KOPT-K1 (cell line): ENCODE data around the gene CCDC102A.
A peak's percentile ranks its signal among the peaks of the same experiment; 100 is the strongest.

ENCODE experiments used
- H3K27ac ChIP-seq: fragments of 200-600 bp; sonication (generic); 2 replicates; pipeline ENCODE4 v1.5.1; 2016; ENCODE audit warnings: antibody characterized with exemption, mild to moderate bottlenecking, low read depth, low read length; ENCODE audit not compliant: poor library complexity, severe bottlenecking
- H3K36me3 ChIP-seq: fragments of 200-600 bp; sonication (generic); 2 replicates; pipeline ENCODE4 v1.5.1; 2017; ENCODE audit warnings: antibody characterized with exemption, mild to moderate bottlenecking, low read length, moderate library complexity; ENCODE audit not compliant: insufficient read depth
- H3K9me3 ChIP-seq: fragments of 200-600 bp; sonication (generic); 2 replicates; pipeline ENCODE4 v1.5.1; 2017; ENCODE audit warnings: antibody characterized with exemption, low read length, mild to moderate bottlenecking; ENCODE audit not compliant: insufficient read depth, poor library complexity, severe bottlenecking

Gene CCDC102A

DNA sequence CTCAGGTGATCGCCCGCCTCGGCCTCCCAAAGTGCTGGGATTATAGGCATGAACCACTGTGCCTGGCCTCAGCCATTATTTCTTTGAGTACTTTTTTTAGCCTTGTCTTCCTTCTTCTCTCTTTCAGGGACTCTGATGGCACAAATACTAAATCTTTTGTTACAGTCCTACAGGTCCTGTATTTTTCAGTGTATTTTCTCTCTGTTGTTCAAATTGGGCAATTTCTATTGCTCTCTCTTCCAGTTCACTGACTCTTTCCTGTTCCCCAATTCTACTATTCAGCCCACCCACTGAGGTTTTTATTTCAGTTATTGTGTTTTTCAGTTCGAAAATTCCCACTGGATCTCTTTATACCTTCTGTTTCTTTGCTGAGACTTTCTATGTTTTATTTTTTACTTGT lies 42.6 kb downstream of the CCDC102A start:
- Histone ChIP-seq H3K36me3 (no peaks in the 10 kb centered on the region), H3K9me3 (no peaks in the 10 kb centered on the region), H3K27ac (no peak overlapping the region)

DNA sequence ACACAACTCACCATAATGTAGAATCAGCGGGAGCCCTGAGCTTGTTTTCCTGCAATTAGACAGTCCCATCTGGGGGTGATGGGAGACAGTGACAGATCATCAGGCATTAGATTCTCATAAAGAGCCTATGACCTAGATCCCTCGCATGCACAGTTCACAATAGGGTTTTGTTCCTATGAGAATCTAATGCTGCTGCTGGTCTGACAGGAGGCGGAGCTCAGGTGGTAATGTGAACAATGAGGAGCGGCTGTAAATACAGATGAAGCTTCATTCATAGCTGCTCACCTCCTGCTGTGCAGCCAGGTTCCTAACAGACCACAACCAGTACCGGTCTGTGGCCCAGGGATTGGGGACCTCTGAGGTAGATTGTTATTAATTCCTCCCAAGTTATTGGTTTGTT lies 47.1 kb downstream of the CCDC102A start:
- H3K27ac ChIP-seq = no peak overlapping the region

DNA sequence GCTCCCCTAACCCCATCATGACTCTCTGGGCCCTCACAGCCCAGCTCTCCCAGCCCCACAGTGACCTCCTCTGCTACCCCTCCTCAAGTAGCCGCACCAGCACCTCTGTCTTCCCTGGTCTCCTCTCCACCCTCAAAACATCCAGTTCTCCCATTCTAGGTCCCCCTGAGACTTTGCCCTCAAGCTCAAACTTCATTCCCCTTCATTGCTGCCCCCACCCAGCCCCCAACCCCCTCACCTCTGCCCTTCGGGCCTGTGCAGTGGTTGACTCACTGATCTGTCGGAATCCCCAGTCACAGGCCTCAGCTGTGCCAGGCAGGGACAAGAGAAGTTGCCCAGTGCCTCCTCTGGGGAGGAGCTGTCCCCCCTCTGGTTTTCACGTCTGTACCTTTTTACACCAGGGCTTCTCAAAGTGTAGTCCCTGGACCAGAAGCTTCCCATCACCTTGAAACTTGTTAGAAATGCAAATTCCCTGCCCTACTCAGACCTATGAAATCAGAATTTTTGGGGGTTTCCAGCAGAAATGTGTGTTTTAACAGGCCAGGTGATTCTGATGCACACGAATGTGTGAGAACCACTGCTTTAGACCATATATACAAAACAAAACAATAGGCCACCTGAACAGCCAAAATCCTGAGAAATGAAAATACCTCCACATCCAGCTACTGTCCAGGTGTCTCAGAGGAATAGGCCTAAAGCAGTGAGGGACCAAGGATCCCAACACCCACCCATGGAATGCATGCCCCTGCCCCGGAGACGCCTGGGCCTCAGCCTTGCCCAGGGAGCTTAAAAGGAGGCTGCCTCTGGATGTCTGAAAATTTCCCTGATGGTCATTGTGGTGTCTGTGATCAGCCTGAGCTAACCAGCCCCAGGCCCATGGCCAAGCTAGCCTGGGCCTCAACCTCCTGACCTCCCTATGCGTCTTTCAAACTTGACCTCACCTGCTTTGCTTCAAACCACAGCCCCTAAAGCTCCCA lies 49.2 kb downstream of the CCDC102A start:
- Histone ChIP-seq H3K9me3 (no peaks in the 10 kb centered on the region), H3K36me3 (no peaks in the 10 kb centered on the region), H3K27ac (no peak overlapping the region)

More for the DNA sequence above, 47.1 kb downstream of the CCDC102A start:
- Histone ChIP-seq H3K36me3 (no peaks in the 10 kb centered on the region), H3K9me3 (no peaks in the 10 kb centered on the region)

DNA sequence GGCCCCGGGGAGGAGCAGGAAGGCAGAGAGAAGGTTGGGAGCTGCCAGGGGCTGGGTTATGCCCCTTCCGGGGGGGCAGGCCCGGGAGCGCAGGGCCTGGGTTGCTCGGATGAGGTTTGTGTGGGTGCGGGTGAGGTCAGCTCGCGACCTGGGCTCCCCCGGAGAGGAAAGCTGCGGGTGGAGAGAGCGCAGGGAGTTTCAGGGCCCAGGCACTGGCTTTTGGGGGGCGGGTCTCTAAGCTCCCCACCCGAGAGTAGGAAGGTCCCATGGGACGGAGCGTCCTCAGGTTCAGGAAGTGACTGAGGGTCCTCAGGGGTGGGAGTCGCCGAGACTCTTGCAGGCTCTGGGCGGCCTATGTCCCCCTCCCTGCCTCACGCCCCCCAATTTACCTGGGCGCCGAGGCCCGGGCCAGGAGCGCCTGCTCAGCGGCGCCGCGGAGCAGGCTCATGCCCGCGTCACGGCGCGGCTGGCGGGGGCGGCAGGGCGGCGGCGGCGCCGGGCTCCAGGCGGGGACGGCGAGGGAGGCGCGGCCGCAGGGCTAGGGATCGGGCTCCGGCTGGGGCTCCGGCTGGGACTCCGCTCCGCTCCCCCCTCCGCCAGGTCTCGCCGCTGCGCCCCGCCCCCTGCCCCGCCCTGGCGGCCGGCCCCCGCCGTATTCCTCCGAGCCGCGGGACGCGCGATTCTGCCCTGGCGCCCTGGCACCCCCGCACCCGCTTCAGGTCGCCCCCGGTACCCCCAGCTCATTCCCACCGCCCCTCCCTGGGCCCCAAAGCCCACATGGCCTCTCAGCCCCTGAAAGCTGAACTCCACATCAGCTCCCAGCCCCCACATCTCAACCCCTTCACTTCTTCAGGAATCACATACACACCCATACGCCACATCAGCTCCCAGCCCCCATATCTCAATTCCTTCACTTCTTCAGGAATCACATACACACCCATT lies 50.2 kb downstream of the CCDC102A start, which contains the start of gene DOK4:
DOK4 (minus strand) TSS at position 578 of the 942 bp plus-strand sequence. CDS start 6,986 bp downstream, outside the sequence.
- Histone ChIP-seq H3K27ac (peak within 1 kb of the TSS; percentile 15), H3K9me3 (no peaks in the 10 kb centered on the region), H3K36me3 (no peaks in the 10 kb centered on the region)

DNA sequence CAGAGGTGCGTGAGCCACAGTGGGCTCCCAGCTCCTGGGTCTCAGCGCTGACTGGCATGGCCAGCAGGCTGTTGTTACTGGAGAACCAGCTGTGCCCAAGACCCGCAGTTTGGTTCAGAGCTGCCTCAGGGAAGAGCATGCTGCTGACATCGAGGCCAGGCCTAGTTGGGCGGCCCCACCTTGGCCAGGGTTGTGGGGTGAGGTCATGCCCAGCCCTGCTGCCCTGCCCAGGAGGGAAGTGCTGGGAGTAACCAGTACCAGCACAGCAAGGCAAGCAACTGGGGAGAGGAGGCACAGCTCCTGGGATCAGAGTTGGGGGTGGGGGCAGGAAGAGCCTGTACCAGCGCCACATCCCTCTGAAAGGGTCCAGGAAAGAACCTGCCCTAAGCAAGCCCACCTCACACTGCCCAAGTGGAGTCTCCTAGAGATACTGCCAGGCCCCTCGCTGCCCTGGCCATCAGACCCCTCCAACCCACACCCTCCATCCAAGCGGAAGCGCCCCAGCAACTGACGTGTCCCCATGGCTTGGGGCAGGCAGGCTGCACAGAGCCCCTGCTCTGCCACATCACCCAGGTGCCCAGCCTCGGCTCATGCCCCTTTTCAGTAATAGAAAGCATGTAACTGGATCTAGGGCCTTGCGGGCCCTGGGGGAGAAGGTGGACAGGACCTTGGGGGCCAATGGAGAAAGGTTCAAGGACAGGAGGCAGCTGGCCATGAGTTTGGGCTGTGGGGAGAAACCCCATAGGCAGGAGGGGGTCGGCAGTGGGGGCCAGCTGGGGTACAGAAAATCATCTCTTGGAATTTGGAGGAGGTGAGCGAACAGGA lies 51.1 kb downstream of the CCDC102A start:
- H3K36me3 ChIP-seq = no peaks in the 10 kb centered on the region
- H3K27ac ChIP-seq = no peak overlapping the region

DNA sequence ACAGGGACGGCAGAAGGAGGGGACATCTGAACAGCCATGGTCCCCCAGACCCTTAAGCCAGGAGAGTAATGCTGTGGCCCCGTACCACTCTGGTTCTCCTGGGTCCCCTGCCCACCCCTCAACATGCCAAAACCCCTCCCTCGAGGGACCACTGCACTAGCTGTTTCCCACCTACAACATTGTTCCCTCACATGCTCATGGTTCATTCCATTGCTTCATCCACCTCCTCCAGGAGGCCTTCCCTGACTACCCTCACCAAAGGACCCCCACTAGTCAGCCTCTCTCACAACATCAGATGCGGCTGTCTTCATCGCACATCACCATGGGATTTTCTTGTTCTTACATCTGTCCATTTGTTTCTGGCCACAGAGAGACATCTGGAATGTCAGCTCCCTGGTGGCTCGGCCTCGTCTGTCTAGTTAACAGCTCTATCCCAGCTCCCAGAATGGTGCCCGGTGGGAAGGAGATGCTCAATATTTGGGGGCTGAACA lies 51.8 kb downstream of the CCDC102A start:
- no peak overlapping the region for H3K27ac ChIP-seq
- no peaks in the 10 kb centered on the region for H3K36me3 ChIP-seq

More for the DNA sequence above, 51.1 kb downstream of the CCDC102A start:
- H3K9me3 ChIP-seq = no peaks in the 10 kb centered on the region

DNA sequence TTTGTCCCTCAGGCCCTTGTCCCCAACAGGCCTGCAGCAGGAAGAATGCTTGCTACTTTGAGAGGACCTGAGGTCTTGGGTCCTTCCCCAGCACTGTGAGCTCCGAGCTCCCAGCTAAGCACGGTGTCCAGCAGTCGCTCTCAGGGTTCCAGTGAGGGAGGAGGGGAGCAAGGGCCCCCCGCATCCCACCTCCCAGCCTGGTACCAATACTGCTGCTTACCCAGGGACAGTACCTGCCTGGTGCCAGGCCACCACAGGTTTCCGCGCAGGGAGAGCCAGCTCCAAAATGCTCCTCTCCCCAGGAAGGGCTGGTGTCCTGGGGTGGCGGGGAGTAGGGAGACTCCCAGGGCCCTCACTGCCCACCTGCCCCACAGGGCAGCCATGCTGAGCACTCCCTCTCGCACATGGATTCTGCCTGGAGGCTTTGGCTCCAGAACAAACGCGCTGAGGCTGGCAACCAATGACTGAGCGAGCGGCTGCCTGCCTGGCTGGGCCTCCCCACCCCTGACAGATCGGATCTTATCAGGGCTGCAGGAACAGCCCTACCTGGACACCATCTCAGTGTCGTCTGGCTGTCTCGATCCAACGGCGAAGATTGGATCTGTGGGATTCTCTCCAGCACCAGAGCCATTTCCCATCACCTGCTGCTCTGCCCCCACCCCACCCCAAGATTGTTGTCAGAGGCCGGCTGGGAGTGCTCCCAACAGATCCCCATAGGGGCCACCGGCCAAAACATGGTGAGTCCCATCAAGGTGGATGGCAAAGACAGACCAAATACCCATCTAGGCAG lies 52.5 kb downstream of the CCDC102A start:
- H3K9me3 ChIP-seq = no peaks in the 10 kb centered on the region
- H3K36me3 ChIP-seq = no peaks in the 10 kb centered on the region
- H3K27ac ChIP-seq = no peak overlapping the region

More for the DNA sequence above, 51.8 kb downstream of the CCDC102A start:
- H3K9me3 ChIP-seq = no peaks in the 10 kb centered on the region

DNA sequence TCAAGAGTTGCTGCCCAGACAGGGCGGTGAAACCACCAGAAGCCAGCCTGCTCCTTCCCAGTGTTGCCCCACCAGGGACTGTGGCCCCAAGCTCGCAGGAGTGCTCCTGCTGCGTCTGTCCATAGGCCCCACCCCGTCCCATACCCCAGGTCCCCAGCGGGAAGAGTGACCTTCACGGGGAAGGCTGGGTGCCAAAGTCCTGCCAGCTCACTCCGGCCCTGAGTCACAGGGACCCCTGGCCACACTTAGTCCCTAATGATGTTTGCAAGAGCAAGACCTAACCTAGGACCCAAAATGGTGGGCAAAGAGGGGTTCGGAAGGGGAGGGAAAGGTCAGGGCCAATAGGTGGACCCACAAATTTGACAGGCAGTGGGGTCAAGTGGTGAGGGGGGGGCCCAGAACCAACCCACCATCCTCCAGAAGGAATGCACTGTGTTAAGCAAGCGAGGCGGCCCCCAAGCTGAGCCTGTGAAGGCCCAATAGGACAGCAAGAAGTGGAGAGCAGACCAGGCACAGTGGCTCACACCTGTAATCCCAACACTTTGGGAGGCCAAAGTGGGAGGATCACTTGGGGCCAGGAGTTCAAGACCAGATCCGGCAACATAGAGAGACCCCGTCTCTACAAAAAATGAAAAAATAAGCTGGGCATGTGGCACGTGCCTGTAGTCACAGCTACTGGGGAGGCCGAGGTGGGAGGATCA lies 53.4 kb downstream of the CCDC102A start:
- H3K36me3 ChIP-seq = no peaks in the 10 kb centered on the region
- no peak overlapping the region for H3K27ac ChIP-seq
- no peaks in the 10 kb centered on the region for H3K9me3 ChIP-seq

DNA sequence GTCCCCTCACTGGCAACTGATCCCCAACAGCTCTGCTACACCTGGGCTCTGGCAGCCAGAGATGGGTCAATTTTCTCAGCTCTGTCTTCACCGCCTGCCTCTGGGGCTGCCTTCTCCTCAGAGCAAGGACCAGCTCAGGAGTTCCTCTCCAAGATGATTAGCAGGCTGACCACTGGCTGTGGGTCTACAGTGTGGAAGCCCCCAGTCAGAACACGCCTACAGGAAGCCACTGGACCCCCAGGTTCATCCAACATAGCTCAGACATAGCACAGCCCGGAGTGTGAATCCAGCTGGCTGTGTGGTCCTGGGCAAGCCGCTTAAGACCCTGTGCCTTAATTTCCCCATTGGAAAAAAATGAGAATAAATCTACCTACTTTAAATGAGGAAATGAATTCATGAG lies 55.0 kb downstream of the CCDC102A start:
- Histone ChIP-seq H3K9me3 (no peaks in the 10 kb centered on the region), H3K27ac (no peak overlapping the region), H3K36me3 (no peaks in the 10 kb centered on the region)

DNA sequence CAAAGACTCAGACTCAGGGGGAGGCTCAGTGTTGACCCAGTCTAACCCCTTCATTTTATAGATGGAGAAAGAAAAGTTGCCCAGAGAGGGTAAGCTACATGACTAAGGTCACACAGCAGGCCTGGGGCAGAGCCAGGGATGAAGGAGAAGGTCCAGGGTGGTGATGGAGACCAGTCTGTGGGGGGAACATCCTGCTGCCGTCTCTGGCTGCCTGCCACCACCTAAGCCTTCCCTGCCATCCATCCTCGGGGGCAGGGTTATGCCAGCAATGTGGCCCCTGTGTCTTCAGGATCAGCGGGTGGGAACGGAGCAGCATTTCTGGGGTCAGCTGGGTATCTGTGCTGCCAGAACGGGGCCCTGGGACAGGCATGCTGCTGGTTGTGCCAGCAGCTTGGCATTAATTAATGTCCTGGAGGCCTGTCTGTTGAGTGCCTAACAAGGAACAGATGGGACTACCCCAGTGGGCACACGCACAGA lies 55.6 kb downstream of the CCDC102A start:
- H3K36me3 ChIP-seq = no peaks in the 10 kb centered on the region
- no peak overlapping the region for H3K27ac ChIP-seq

DNA sequence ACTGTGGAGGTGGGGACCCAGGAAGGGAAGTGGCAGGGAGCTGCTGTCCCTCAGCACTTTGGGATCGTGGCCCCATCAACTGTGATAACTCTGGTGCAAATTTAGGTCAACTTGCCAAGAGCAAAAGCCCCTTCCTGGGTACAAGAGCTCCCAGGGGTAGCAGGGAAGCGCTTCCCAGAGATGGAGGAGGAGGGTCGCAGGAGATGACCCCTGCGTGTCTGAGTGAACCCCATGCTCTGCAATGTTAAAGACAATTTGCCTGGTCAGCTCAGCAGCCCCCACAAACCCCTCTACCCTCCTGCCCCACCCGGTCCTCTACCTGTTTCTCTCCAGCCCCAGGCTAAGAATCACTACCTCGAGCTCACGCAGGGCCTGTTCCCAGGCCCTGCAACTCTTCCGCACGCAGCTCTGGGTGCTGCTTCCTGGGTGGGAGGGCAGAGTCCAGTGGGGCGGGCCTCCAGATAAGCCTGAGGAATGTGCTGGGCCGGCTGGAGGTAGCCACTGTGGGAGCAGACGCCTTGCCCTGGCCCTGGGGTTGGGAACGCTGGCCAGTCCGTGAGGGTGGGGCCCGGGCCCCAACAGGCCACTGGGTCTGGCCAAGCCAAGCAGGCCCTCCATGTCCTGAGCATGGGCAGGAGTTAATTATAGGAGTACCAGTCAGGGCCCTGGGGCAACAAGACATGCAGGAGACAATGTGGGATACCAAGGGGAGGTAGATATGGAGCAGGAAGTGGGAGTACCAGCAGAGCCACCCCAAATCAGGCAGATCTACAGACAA lies 56.2 kb downstream of the CCDC102A start:
- Histone ChIP-seq H3K36me3 (no peaks in the 10 kb centered on the region), H3K27ac (no peak overlapping the region), H3K9me3 (no peaks in the 10 kb centered on the region)

More for the DNA sequence above, 55.6 kb downstream of the CCDC102A start:
- H3K9me3 ChIP-seq = no peaks in the 10 kb centered on the region

DNA sequence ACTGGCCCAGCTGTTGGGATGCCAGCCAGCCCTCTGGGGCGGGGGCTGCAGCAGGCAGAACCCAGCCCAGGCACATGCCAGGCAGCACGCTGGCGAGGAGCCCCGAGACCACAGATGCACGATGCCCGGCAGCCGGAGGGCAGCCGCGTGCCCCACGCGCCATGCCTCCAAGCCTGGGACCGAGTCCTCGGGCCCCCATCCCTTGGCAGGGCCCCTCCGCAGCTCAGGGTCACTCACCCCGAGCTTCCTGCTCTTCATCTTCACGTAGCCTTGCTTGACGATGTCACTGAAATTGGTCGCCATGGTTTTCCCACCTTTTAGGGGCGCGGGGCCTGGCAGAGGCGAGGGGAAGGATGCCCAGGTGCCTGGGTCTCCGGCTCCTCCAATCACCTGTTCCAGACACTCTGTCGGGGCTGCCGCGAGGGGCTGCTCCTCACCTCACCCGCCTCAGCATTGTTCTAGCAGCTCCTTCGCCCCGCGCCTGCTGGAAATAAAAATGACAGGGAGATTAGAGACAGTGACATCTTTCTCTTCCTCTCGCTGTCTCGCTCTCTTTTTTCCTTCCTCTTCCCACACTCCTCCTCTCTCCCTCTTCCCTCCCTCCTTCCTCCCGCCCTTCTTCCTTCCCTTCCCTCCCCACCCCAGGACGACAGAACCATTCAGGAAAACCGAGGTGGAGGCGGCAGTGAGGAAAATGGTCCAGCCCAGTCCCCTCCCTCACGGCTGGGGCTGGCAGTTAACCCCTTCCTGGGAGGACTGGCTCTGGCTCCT lies 57.0 kb downstream of the CCDC102A start:
- no peaks in the 10 kb centered on the region for H3K9me3 ChIP-seq
- no peaks in the 10 kb centered on the region for H3K36me3 ChIP-seq
- H3K27ac ChIP-seq = no peak overlapping the region
